ENCODE results near the gene MICAL3.

Gene MICAL3

GRCh38 chr22:17972385-17973191, 51.8 kb downstream of the MICAL3 start:
- TF ChIP-seq, protein P1, sequence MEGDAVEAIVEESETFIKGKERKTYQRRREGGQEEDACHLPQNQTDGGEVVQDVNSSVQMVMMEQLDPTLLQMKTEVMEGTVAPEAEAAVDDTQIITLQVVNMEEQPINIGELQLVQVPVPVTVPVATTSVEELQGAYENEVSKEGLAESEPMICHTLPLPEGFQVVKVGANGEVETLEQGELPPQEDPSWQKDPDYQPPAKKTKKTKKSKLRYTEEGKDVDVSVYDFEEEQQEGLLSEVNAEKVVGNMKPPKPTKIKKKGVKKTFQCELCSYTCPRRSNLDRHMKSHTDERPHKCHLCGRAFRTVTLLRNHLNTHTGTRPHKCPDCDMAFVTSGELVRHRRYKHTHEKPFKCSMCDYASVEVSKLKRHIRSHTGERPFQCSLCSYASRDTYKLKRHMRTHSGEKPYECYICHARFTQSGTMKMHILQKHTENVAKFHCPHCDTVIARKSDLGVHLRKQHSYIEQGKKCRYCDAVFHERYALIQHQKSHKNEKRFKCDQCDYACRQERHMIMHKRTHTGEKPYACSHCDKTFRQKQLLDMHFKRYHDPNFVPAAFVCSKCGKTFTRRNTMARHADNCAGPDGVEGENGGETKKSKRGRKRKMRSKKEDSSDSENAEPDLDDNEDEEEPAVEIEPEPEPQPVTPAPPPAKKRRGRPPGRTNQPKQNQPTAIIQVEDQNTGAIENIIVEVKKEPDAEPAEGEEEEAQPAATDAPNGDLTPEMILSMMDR (IDR thresholded peaks at IDR 0.05; ENCODE audit: insufficient read depth, low read length), result no peak
- TF ChIP-seq REST (IDR thresholded peaks at IDR 0.05; ENCODE audit: insufficient replicate concordance, low read depth) (no peak), POLR2AphosphoS5 (IDR thresholded peaks at IDR 0.05; ENCODE audit: low read depth) (no peak), SPI1 (IDR thresholded peaks at IDR 0.05; ENCODE audit: borderline replicate concordance, low read depth) (no peak), GABPA (IDR thresholded peaks at IDR 0.05; ENCODE audit: low read depth) (no peak)
- DNase-seq (ENCODE audit: low read depth in 1 of 2, low spot score in 1 of 2), result no peak
- Histone ChIP-seq H3K27me3 (ENCODE audit: insufficient read depth, poor library complexity, severe bottlenecking) (no peaks in the 10 kb centered on the region), H3K27ac (replicated peaks) (no peak overlapping the region), H3K4me3 (replicated peaks; ENCODE audit: insufficient read depth, low read length) (no peak overlapping the region)

DNA sequence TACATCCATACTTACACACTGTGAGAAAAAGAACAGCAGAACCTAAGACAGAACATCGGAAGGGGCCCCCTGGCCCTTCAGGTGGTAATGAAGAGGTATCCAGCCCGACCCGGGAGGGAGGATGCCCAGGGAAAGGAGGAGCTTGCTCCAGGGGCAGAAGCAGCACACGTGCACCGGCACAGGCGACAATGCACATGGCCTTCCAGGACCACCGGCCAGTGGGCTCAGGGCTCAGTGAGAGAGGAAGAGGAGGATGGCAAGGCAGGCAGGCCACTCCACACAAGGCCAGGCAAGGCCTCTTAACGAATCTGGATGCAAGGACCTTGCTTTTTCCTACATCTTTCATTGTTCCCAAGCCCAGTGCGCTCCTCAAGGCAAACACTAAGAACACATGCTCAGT, 52.6 kb downstream of the MICAL3 start:
- Histone ChIP-seq H3K27ac (replicated peaks) (no peak overlapping the region), H3K27me3 (ENCODE audit: insufficient read depth, poor library complexity, severe bottlenecking) (no peaks in the 10 kb centered on the region), H3K4me3 (replicated peaks; ENCODE audit: insufficient read depth, low read length) (no peak overlapping the region)
- no peak for DNase-seq (ENCODE audit: low read depth in 1 of 2, low spot score in 1 of 2)
- TF ChIP-seq GABPA (IDR thresholded peaks at IDR 0.05; ENCODE audit: low read depth), result no peak
- no peak for TF ChIP-seq REST (IDR thresholded peaks at IDR 0.05; ENCODE audit: insufficient replicate concordance, low read depth)
- no peak for TF ChIP-seq POLR2AphosphoS5 (IDR thresholded peaks at IDR 0.05; ENCODE audit: low read depth)
- no peak for TF ChIP-seq SPI1 (IDR thresholded peaks at IDR 0.05; ENCODE audit: borderline replicate concordance, low read depth)
- TF ChIP-seq, protein P1 (IDR thresholded peaks at IDR 0.05; ENCODE audit: insufficient read depth, low read length), result no peak

DNA sequence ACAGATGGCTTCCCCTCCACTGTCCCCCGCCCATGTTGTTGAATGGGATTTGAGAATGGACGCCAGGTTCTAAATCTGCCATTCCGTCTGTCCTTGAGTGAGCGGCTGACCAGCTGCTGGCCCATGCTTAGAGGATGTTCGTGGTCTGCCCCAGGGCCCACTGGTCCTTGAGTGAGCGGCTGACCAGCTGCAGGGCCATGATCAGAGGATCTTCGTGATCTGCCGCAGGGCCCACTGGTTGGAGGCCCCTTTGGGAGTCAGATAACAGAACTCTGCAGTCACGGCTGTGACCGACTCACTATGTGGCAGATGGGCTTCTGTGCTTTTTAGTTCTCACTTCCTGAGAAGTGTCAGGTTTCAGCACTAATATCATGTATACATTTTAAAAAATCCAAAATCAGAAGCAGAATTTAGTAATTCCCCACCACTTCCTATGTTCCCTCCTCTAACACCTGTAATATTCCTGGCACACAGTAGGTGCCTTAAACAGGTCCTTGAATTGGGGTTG, 54.1 kb downstream of the MICAL3 start:
- TF ChIP-seq GABPA (IDR thresholded peaks at IDR 0.05; ENCODE audit: low read depth) (no peak), SPI1 (IDR thresholded peaks at IDR 0.05; ENCODE audit: borderline replicate concordance, low read depth) (no peak), REST (IDR thresholded peaks at IDR 0.05; ENCODE audit: insufficient replicate concordance, low read depth) (no peak)
- TF ChIP-seq, protein P1 (IDR thresholded peaks at IDR 0.05; ENCODE audit: insufficient read depth, low read length), result no peak
- no peak overlapping the region for H3K27ac ChIP-seq (replicated peaks)
- no peak overlapping the region for H3K4me3 ChIP-seq (replicated peaks; ENCODE audit: insufficient read depth, low read length)
- no peak for DNase-seq (ENCODE audit: low read depth in 1 of 2, low spot score in 1 of 2)
- H3K27me3 ChIP-seq (ENCODE audit: insufficient read depth, poor library complexity, severe bottlenecking), result no peaks in the 10 kb centered on the region
